HG02763 (cell line): ENCODE measurements around the gene UBE2D2.
A peak's percentile ranks its signal among the peaks of the same experiment; 100 is the strongest.

Experiments used
- ATAC-seq: cut with Tn5 transposase; IDR thresholded peaks from one replicate; pipeline ENCODE4 v1.9.1; 2021; ENCODE audit warnings: mild to moderate bottlenecking, moderate library complexity; ENCODE audit not compliant: unreplicated experiment

The UBE2D2 gene

GRCh38 chr5:139646111-139646510, 85.0 kb downstream of the UBE2D2 start:
- no peak for ATAC-seq

GRCh38 chr5:139646912-139647505, 85.9 kb downstream of the UBE2D2 start:
- no peak for ATAC-seq

GRCh38 chr5:139647506-139648204, 86.5 kb downstream of the UBE2D2 start:
- ATAC-seq: no peak

GRCh38 chr5:139648205-139649081, 87.3 kb downstream of the UBE2D2 start, which contains the start of gene CXXC5:
Gene CXXC5, plus strand, starts transcription at chr5:139648349. Its CDS starts 32,175 bp downstream, at chr5:139680524.
- ATAC-seq: peak; percentile 28

GRCh38 chr5:139649082-139649991, 88.2 kb downstream of the UBE2D2 start:
- ATAC-seq: no peak

- ATAC-seq: no peak
Observed at GRCh38 chr5:139650031-139650688, 89.0 kb downstream of the UBE2D2 start.

- no peak for ATAC-seq
Observed at GRCh38 chr5:139650689-139651042, 89.5 kb downstream of the UBE2D2 start.

- ATAC-seq: no peak
Observed at GRCh38 chr5:139651043-139651834, 90.1 kb downstream of the UBE2D2 start.

- ATAC-seq: peak; percentile 42
Observed at GRCh38 chr5:139651853-139652787, 91.0 kb downstream of the UBE2D2 start.

GRCh38 chr5:139652788-139653241, 91.7 kb downstream of the UBE2D2 start:
- ATAC-seq: peak; percentile 37

GRCh38 chr5:139653616-139654015, 92.5 kb downstream of the UBE2D2 start:
- ATAC-seq: no peak

- no peak for ATAC-seq
Observed at GRCh38 chr5:139654464-139654863, 93.3 kb downstream of the UBE2D2 start.

- ATAC-seq: no peak
Observed at GRCh38 chr5:139654871-139655491, 93.8 kb downstream of the UBE2D2 start.

- no peak for ATAC-seq
Observed at GRCh38 chr5:139655727-139656271, 94.7 kb downstream of the UBE2D2 start.

GRCh38 chr5:139657363-139658321, 96.5 kb downstream of the UBE2D2 start:
- no peak for ATAC-seq

GRCh38 chr5:139658501-139658927, 97.4 kb downstream of the UBE2D2 start:
- no peak for ATAC-seq
